RWPE1 (cell line): ENCODE measurements around the gene RFX8.

Source experiments
- CTCF ChIA-PET: fragments of 350-600 bp; sonication (Branson Sonifier 250); formaldehyde crosslinking; extraction: SDS; loops from one replicate; lab custom pipeline; 2021; lab: Yijun Ruan, JAX
- POLR2A ChIA-PET: fragments of 400-600 bp; formaldehyde crosslinking; extraction: SDS; loops from one replicate; lab custom pipeline; 2020; ENCODE audit warnings: antibody characterized with exemption; ENCODE audit not compliant: low non-redundant PET; lab: Yijun Ruan, JAX
- DNase-seq: peaks from one replicate; pipeline ENCODE4 v3.0.0; 2012; ENCODE audit warnings: low spot score
- H3K27ac ChIP-seq: fragments of 450-650 bp; 2 replicates; pipeline ENCODE4 v1.5.1; 2017
- TF ChIP-seq, protein P1 (sequence below): fragments of 450-650 bp; conservative IDR thresholded peaks from 2 replicates; pipeline ENCODE4 v1.5.1; 2017; ENCODE audit warnings: low read depth, mild to moderate bottlenecking

Gene RFX8

DNA sequence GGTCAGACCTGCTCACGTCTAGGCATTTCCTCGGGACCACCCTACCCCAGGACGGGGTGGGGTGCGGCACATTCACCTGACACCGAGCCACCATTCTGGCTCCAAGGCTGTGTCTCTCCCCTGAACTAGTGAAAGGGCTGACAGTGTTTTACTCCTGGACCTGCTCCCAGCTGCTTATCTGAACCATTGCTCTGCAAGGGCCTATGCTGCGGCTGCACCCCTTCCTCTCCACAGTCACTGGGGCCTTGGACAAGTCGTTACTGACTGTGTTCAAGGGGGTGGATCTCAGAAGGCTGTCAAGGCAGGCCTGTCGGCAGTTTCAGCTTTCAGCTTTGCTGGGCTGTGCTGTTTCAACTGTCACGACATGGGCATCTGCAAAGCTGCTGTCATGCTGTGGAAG is 99.3 kb downstream of the RFX8 start:
- CTCF ChIA-PET: no interaction called here
- no peak for DNase-seq
- TF ChIP-seq, protein P1, sequence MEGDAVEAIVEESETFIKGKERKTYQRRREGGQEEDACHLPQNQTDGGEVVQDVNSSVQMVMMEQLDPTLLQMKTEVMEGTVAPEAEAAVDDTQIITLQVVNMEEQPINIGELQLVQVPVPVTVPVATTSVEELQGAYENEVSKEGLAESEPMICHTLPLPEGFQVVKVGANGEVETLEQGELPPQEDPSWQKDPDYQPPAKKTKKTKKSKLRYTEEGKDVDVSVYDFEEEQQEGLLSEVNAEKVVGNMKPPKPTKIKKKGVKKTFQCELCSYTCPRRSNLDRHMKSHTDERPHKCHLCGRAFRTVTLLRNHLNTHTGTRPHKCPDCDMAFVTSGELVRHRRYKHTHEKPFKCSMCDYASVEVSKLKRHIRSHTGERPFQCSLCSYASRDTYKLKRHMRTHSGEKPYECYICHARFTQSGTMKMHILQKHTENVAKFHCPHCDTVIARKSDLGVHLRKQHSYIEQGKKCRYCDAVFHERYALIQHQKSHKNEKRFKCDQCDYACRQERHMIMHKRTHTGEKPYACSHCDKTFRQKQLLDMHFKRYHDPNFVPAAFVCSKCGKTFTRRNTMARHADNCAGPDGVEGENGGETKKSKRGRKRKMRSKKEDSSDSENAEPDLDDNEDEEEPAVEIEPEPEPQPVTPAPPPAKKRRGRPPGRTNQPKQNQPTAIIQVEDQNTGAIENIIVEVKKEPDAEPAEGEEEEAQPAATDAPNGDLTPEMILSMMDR: no peak
- no peak overlapping the region; the same call in 1 of the 2 replicates for H3K27ac ChIP-seq
- POLR2A ChIA-PET: no interaction called here

DNA sequence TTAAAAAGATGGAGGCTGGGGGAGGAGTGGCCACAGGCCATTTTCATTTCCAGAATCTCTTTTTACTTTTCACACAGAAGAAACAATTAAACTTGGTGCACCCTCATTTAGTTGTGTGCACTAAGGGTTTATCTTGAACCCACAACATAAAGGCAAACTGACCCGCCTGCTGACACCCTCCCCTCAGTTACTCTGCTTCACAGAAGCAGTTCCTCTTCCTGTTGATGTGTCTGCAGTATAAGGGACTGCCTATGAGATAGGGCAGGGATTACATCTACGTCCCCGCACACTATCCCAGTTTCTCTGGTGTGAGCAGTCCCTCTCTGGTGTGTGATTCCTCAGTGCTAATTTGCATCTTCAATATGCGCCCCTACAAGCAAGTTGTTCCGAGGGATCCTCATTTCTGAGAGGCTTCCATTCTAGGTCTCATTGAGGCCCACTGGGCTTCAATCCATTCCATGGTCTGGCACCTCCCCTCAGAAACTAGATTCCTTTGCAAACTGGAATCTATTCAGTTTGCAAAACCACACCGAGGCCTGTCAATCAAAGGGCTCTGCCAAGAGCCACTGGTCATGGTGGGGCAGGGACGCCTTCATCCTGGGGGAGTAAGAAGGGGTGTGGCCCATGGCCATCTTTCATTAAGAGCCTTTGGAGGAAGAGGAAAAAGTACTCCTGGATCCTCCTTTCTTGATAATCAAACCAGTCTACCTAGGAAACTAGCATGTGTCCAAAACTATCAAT is 99.9 kb downstream of the RFX8 start:
- CTCF ChIA-PET: no interaction called here
- TF ChIP-seq, protein P1: no peak
- DNase-seq: no peak
- no peak overlapping the region; the same call in 1 of the 2 replicates for H3K27ac ChIP-seq
- POLR2A ChIA-PET: no interaction called here

DNA sequence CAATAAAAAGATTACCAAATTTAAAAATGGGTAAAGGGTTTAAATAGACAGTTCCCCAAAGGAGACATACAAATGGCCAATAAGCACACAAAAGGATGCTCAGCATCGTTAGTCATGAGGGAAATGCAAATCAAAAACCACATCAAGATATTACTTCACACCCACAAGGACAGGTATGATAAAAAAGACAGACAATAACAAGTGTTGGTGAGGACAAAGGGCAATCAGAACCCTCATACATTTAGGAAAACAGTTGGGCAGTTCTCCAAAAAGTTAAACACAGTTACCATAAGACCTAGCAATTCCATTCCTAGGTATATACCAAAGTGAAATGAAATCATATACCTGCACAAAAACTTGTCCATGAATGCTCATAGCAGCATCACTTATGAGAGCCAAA is 102.1 kb downstream of the RFX8 start:
- POLR2A ChIA-PET: no interaction called here

DNA sequence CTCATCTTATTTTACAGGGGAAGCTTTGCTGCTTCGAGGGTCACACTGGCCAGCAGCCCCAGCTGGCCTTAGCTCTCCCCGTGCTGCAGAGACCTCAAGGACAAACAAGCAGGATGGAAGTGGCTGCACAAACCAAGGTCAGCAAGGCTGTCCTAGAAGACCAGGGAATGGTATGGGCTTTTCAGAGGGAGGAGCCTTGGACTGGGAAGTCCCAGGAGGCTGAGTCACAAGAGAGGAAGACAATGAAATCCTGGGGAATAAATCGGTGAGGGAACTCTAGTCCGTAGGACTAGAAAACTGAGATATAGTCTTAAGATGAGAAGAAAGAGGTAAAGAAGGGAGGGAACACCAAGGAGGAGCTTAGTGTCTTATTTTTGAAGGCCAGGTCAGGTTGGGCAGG is 103.3 kb downstream of the RFX8 start:
- TF ChIP-seq, protein P1: no peak
- ChIA-PET CTCF (no interaction called here), POLR2A (no interaction called here)
- H3K27ac ChIP-seq: no peak overlapping the region
- DNase-seq: no peak

More for the DNA sequence above, 102.1 kb downstream of the RFX8 start:
- no peak overlapping the region for H3K27ac ChIP-seq
- DNase-seq: no peak
- CTCF ChIA-PET: no interaction called here
- TF ChIP-seq, protein P1: no peak

DNA sequence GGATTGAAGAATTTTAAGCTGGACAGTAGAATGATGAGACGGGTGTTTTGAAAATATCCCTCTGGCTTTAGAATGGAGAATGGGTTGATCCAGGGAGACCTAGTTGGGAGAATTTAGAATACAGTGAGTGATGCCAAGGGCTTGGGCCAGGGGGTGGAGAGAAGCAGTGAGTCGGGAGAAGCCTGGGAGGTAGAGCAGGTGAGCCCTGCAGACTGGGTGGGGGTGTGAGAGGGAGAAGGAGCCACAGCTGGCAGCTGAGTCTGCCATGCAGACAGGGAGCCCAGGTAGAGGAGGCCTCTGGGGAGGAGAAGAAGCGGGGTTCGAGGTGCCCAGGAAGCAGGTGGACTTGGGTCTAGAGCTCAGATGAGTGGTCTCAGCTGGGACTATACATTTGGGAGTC is 105.8 kb downstream of the RFX8 start:
- CTCF ChIA-PET: interaction anchor here (0.5 kb wide), 1 partner anchor 125 kb away, joined by 3 read pairs; no protein-coding TSS in a partner anchor

DNA sequence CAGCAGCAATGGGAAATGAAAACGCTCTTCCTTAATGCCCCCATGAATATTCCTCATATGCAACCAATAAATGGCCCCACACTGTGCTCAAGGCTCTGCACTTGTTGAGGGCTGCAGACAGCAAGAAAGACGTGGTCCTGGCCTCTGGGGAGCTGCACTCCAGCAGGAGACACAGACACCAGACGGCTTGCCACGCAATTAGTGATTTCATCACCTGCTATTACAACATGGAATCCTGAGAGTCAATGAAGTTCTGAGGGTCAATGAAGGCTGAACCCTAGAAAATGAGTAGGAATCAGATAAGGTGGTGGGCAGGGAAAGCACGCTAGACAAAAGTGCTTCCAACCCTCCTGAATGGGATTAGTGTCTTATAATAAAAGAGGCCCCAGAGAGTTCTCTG is 106.5 kb downstream of the RFX8 start:
- DNase-seq: no peak
- POLR2A ChIA-PET: no interaction called here
- H3K27ac ChIP-seq: no peak overlapping the region
- TF ChIP-seq, protein P1: no peak
- CTCF ChIA-PET: no interaction called here

More for the DNA sequence above, 105.8 kb downstream of the RFX8 start:
- H3K27ac ChIP-seq: no peak overlapping the region
- TF ChIP-seq, protein P1: no peak
- DNase-seq: no peak
- POLR2A ChIA-PET: no interaction called here
